OCI-LY7 (cell line): ENCODE results near the gene PLEKHJ1. TPM values are rescaled to one million over a fixed set of nuclear protein-coding genes. Genes with fewer than 3 reads are reported as not detected.

Experiments used
- BruUV-seq: library from RNA; stranded (reverse); fragments of 400-500 nt; replicated peaks from 2 replicates; lab custom pipeline; 2021; lab: Mats Ljungman, UMichigan
- CTCF ChIA-PET: fragments of 300-600 bp; sonication (Branson Sonifier 250); formaldehyde crosslinking; loops from one replicate; lab custom pipeline; 2022; ENCODE audit warnings: antibody characterized with exemption; ENCODE audit not compliant: unreplicated experiment; lab: Charles Lee
- POLR2A ChIA-PET: fragments of 300-600 bp; sonication (Branson Sonifier 250); formaldehyde crosslinking; loops from one replicate; lab custom pipeline; 2022; ENCODE audit warnings: antibody characterized with exemption; lab: Charles Lee
- DNase-seq: peaks from one replicate; pipeline ENCODE4 v3.0.0-alpha.2; 2015; ENCODE audit warnings: low spot score
- H2AFZ ChIP-seq: fragments of 200-600 bp; sonication (generic), shearing (Covaris generic); 2 replicates; pipeline ENCODE4 v1.6.1; 2014; ENCODE audit warnings: mild to moderate bottlenecking, antibody characterized with exemption, low read length, moderate library complexity
- H3K27ac ChIP-seq: fragments of 200-600 bp; sonication (generic); 2 replicates; pipeline ENCODE4 v1.5.1; 2014; ENCODE audit warnings: mixed run types, low read depth, mild to moderate bottlenecking, moderate library complexity, low read length, inconsistent platforms; ENCODE audit not compliant: poor library complexity, severe bottlenecking
- H3K36me3 ChIP-seq: fragments of 200-600 bp; sonication (generic); 2 replicates; pipeline ENCODE4 v1.6.1; 2014; ENCODE audit warnings: mild to moderate bottlenecking, antibody characterized with exemption, low read length, moderate library complexity, mixed read lengths; ENCODE audit not compliant: insufficient read depth
- H3K4me1 ChIP-seq: fragments of 200-600 bp; sonication (generic); 2 replicates; pipeline ENCODE4 v1.5.1; 2014; ENCODE audit warnings: mild to moderate bottlenecking, low read length; ENCODE audit not compliant: insufficient read depth, poor library complexity, severe bottlenecking
- H3K4me2 ChIP-seq: fragments of 200-600 bp; sonication (generic); 2 replicates; pipeline ENCODE4 v1.6.1; 2014; ENCODE audit warnings: mild to moderate bottlenecking, low read length
- H3K4me3 ChIP-seq: fragments of 200-600 bp; sonication (generic); 2 replicates; pipeline ENCODE4 v1.5.1; 2014; ENCODE audit warnings: mild to moderate bottlenecking, low read depth, low read length; ENCODE audit not compliant: poor library complexity, severe bottlenecking
- H3K79me2 ChIP-seq: fragments of 200-600 bp; sonication (generic); 2 replicates; pipeline ENCODE4 v1.6.1; 2016; ENCODE audit warnings: low read depth, mild to moderate bottlenecking, low read length, moderate library complexity, mixed read lengths; ENCODE audit not compliant: insufficient read depth
- H3K9me2 ChIP-seq: fragments of 200-600 bp; sonication (generic); 2 replicates; pipeline ENCODE4 v1.6.1; 2016; ENCODE audit warnings: mild to moderate bottlenecking, low read length, mixed read lengths; ENCODE audit not compliant: insufficient read depth
- H3K9me3 ChIP-seq: fragments of 200-600 bp; sonication (generic); 2 replicates; pipeline ENCODE4 v1.6.1; 2014; ENCODE audit warnings: mild to moderate bottlenecking, mixed run types, low read length, mixed read lengths
- H4K20me1 ChIP-seq: fragments of 200-600 bp; sonication (generic); 2 replicates; pipeline ENCODE4 v1.6.1; 2014; ENCODE audit warnings: mild to moderate bottlenecking, antibody characterized with exemption, low read length, moderate library complexity, mixed read lengths; ENCODE audit not compliant: insufficient read depth
- EZH2phosphoT487 ChIP-seq: fragments of 200-600 bp; sonication (generic); IDR thresholded peaks from 2 replicates; pipeline ENCODE4 v1.6.1; 2018; ENCODE audit warnings: low read depth, borderline replicate concordance, mild to moderate bottlenecking, mixed run types, antibody characterized with exemption, low read length, moderate library complexity, mixed read lengths
- intact Hi-C: fragments of 100-400 bp; cut with micrococcal nuclease; formaldehyde crosslinking; loops from one replicate; pipeline ENCODE4 v1.10.0; 2022; ENCODE audit not compliant: unreplicated experiment
- total RNA-seq, 2 experiments: library from RNA; depleted of rRNA in 1 of 2; stranded (reverse); fragments of >200 nt in 1 of 2; shearing (Covaris generic) in 1 of 2; gene quantifications; 2 replicates each; pipeline ENCODE4 v1.2.3, GENCODE V29; 2014 to 2022
- TF ChIP-seq, protein P1 (sequence below): fragments of 200-600 bp; sonication (generic); conservative IDR thresholded peaks from 2 replicates; pipeline ENCODE4 v1.5.1; 2014; ENCODE audit warnings: mild to moderate bottlenecking, antibody characterized with exemption, low read length, moderate library complexity, mixed read lengths

PLEKHJ1 gene
- total RNA-seq, 2 experiments from 2014 or later = 129 to 205 TPM

DNA sequence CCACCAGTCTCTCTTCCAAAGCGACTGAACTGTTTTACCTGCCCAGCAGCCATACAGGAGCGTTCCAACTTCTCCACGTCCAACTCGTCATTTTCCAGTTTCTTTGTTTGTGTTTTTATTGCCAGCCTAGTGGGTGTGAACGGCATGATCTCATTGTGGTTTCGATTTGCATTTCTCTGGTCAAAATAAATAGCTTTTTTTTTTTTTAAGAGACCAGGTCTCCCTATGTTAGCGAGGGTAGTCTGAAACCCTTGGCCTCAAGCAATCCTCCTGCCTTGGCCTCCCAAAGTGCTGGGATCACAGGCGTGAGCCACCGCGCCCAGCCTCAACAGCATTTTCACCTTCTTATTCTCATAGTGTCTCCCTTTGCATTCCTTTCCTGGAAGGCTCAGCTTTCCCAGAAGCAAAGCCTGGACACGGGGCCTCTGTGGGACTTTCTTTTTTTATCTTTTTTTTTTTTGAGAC lies 24.2 kb upstream of the PLEKHJ1 start:
- ChIA-PET POLR2A (interaction anchor here (0.7 to 2.4 kb wide), 3 partner anchors 11 to 367 kb away, joined by 3 to 11 read pairs (median 4); no protein-coding TSS in a partner anchor), CTCF (interaction anchor here (0.9 kb wide), 1 partner anchor 21 kb away, joined by 3 read pairs; no protein-coding TSS in a partner anchor)
- Histone ChIP-seq H2AFZ (peak overlapping the region; percentile 69; the same call in 1 of the 2 replicates), H3K9me3 (0 out of 2 replicates have a peak, but pooled peaks cover 6% of the 10 kb centered on the region), H3K9me2 (no peaks in the 10 kb centered on the region), H3K79me2 (no peaks in the 10 kb centered on the region), H3K36me3 (no peaks in the 10 kb centered on the region), H3K4me3 (no peak overlapping the region), H4K20me1 (no peaks in the 10 kb centered on the region), H3K4me1 (peaks cover 64% of the 10 kb centered on the region), H3K27ac (peak overlapping the region; percentile 21), H3K4me2 (peak overlapping the region; percentile 43)
- BruUV-seq = no TSS peak
- intact Hi-C loops = no loop called here
- DNase-seq = peak; percentile 47
- TF ChIP-seq, protein P1, sequence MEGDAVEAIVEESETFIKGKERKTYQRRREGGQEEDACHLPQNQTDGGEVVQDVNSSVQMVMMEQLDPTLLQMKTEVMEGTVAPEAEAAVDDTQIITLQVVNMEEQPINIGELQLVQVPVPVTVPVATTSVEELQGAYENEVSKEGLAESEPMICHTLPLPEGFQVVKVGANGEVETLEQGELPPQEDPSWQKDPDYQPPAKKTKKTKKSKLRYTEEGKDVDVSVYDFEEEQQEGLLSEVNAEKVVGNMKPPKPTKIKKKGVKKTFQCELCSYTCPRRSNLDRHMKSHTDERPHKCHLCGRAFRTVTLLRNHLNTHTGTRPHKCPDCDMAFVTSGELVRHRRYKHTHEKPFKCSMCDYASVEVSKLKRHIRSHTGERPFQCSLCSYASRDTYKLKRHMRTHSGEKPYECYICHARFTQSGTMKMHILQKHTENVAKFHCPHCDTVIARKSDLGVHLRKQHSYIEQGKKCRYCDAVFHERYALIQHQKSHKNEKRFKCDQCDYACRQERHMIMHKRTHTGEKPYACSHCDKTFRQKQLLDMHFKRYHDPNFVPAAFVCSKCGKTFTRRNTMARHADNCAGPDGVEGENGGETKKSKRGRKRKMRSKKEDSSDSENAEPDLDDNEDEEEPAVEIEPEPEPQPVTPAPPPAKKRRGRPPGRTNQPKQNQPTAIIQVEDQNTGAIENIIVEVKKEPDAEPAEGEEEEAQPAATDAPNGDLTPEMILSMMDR = no peak
- TF ChIP-seq EZH2phosphoT487 = no peak

DNA sequence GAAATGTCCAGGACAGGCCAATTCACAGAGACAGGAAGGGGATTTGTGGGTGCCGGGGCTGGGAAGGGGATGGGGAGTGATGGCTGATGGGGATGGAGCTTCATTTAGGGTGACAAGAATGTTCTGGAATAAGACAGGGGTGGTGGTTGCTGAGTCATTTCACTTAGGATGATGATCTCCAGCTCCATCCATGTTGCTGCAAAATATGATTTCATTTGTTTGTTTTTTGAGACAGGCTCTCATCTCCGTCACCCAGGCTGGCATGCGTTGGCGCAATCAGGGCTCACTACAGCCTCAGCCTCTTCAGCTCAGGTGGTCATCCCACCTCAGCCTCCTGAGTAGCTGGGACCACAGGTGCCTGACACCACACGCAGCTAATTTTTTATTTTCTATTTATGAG lies 23.2 kb upstream of the PLEKHJ1 start:
- TF ChIP-seq, protein P1 = no peak
- no peak for TF ChIP-seq EZH2phosphoT487
- Histone ChIP-seq H3K4me2 (0 out of 2 replicates have a peak overlapping the region, but pooled peaks have one; percentile 18), H2AFZ (no peak overlapping the region), H3K4me1 (peaks cover 58% of the 10 kb centered on the region), H3K9me3 (0 out of 2 replicates have a peak, but pooled peaks cover 6% of the 10 kb centered on the region), H3K79me2 (no peaks in the 10 kb centered on the region), H3K36me3 (no peaks in the 10 kb centered on the region), H3K27ac (peak overlapping the region; percentile 26), H3K4me3 (no peak overlapping the region), H4K20me1 (no peaks in the 10 kb centered on the region), H3K9me2 (no peaks in the 10 kb centered on the region)
- no TSS peak for BruUV-seq
- intact Hi-C loops = no loop called here
- ChIA-PET POLR2A (interaction anchor here (0.6 to 2.4 kb wide), 5 partner anchors 9 to 1243 kb away, joined by 3 to 11 read pairs (median 4); partner anchors contain the start of gene AMH), CTCF (interaction anchor here (0.9 kb wide), 1 partner anchor 20 kb away, joined by 3 read pairs; no protein-coding TSS in a partner anchor)
- no peak for DNase-seq
